ENCODE results near the gene TULP4. TPM values are rescaled to one million over a fixed set of nuclear protein-coding genes. Genes with fewer than 3 reads are reported as not detected.

Gene TULP4
- total RNA-seq, 1 experiment from 2014 or later = 64.6 TPM

- Histone ChIP-seq H3K27me3 (ENCODE audit: insufficient read depth, low read length) (no peaks in the 10 kb centered on the region), H2AK5ac (ENCODE audit: insufficient read length, low read length) (no peak overlapping the region), H3K4me2 (ENCODE audit: insufficient read depth, insufficient read length, low read length) (no peak overlapping the region), H4K5ac (ENCODE audit: insufficient read length, low read depth, low read length) (no peak overlapping the region), H3K79me2 (ENCODE audit: insufficient read depth, low read length) (no peaks in the 10 kb centered on the region), H3K23ac (ENCODE audit: insufficient read length, low read depth, low read length) (no peak overlapping the region), H2BK12ac (ENCODE audit: insufficient read length, low read depth, low read length) (no peak overlapping the region), H4K20me1 (ENCODE audit: control insufficient read depth, insufficient read depth, insufficient read length) (no peaks in the 10 kb centered on the region), H2BK5ac (ENCODE audit: insufficient read length, low read length) (no peak overlapping the region), H2BK120ac (ENCODE audit: low read depth, low read length, poor library complexity, severe bottlenecking) (no peak overlapping the region), H3K4me1 (ENCODE audit: insufficient read depth, low read length) (no peaks in the 10 kb centered on the region), H4K8ac (replicated peaks; ENCODE audit: insufficient read length, low read depth, low read length) (no peak overlapping the region), H3K4ac (ENCODE audit: low read depth, low read length) (no peak overlapping the region), H3T11ph (ENCODE audit: low read length) (no peak overlapping the region), H3K18ac (ENCODE audit: insufficient read length, low read depth, low read length) (no peak overlapping the region), H3K27ac (ENCODE audit: insufficient read length, low read depth, low read length) (no peak overlapping the region), H3K23me2 (ENCODE audit: insufficient read length, low read depth, low read length, poor library complexity, severe bottlenecking) (no peaks in the 10 kb centered on the region), H3K14ac (ENCODE audit: insufficient read depth, low read length) (no peak overlapping the region), H2BK15ac (ENCODE audit: low read depth, low read length) (no peak overlapping the region), H2BK20ac (ENCODE audit: low read depth, low read length, poor library complexity, severe bottlenecking) (no peak overlapping the region), H2AFZ (ENCODE audit: low read length) (no peak overlapping the region), H3K9me3 (ENCODE audit: control insufficient read depth, low read depth, low read length) (no peaks in the 10 kb centered on the region), H3K56ac (ENCODE audit: insufficient read length, low read depth, low read length) (no peak overlapping the region), H3K9ac (ENCODE audit: extremely low read depth, insufficient read length, low read length) (no peak overlapping the region), H4K91ac (ENCODE audit: insufficient read length, low read depth, low read length) (no peak overlapping the region), H3K79me1 (ENCODE audit: insufficient read depth, low read depth, low read length, poor library complexity, severe bottlenecking) (no peaks in the 10 kb centered on the region)
- WGBS (ENCODE audit: extremely low coverage, insufficient read length, low lambda C conversion rate) = no CpG with 5 or more reads among the region's 9 CpGs
- DNase-seq = no peak
- peaks cover 23 to 24% of the 10 kb centered on the region in 2 experiments for H3K4me1 Mint-ChIP-seq
- no peaks in the 10 kb centered on the region for H3K27me3 Mint-ChIP-seq (ENCODE audit: low read depth)
- H3K4me3 Mint-ChIP-seq = no peak overlapping the region
- no peaks in the 10 kb centered on the region for H3K9me3 Mint-ChIP-seq
- H3K36me3 Mint-ChIP-seq (ENCODE audit: insufficient read depth in 1 of 3, low read depth in 3 of 3) = peaks cover 5 to 10% (median 5%) of the 10 kb centered on the region in 3 experiments; a peak in 5 of 7 replicates
- no peak for TF ChIP-seq CTCF (conservative IDR thresholded peaks at IDR 0.05)
- no peak overlapping the region for H3K27ac Mint-ChIP-seq
Observed at GRCh38 chr6:158408552-158409130, 96.4 kb downstream of the TULP4 start.

Measured in H9 (cell line).